ENCODE data around the gene TRIM29.

The TRIM29 gene

GRCh38 chr11:120063686-120064340 lies 74.1 kb downstream of the TRIM29 start:
- DNase-seq (ENCODE audit: low read depth) = no peak

GRCh38 chr11:120062561-120062930 lies 75.4 kb downstream of the TRIM29 start:
- no peak for DNase-seq (ENCODE audit: low read depth)

- DNase-seq (ENCODE audit: low read depth) = no peak
These were observed 76.0 kb downstream of the TRIM29 start for GRCh38 chr11:120061761-120062560.

Measured in non-pigmented ciliary epithelial cell (primary cell).